ENCODE measurements around the gene FGFRL1. TPM values are rescaled to one million over a fixed set of nuclear protein-coding genes. Genes with fewer than 3 reads are reported as not detected.

The FGFRL1 gene
- total RNA-seq, 1 experiment from 2014 or later, result 26.1 TPM

GRCh38 chr4:1023895-1024740, 12.7 kb downstream of the FGFRL1 start:
- Histone ChIP-seq H4K20me1 (ENCODE audit: control insufficient read depth, insufficient read depth, insufficient read length) (no peaks in the 10 kb centered on the region), H2BK12ac (ENCODE audit: insufficient read length, low read depth, low read length) (no peak overlapping the region), H3K14ac (ENCODE audit: insufficient read depth, low read length) (no peak overlapping the region), H3K79me2 (ENCODE audit: insufficient read depth, low read length) (no peaks in the 10 kb centered on the region), H3K56ac (ENCODE audit: insufficient read length, low read depth, low read length) (no peak overlapping the region), H2BK5ac (ENCODE audit: insufficient read length, low read length) (no peak overlapping the region), H2BK20ac (ENCODE audit: low read depth, low read length, poor library complexity, severe bottlenecking) (no peak overlapping the region), H3K23me2 (ENCODE audit: insufficient read length, low read depth, low read length, poor library complexity, severe bottlenecking) (no peaks in the 10 kb centered on the region), H3K18ac (ENCODE audit: insufficient read length, low read depth, low read length) (no peak overlapping the region), H2AFZ (ENCODE audit: low read length) (no peak overlapping the region), H3K4me1 (ENCODE audit: insufficient read depth, low read length) (no peaks in the 10 kb centered on the region; the same call in 1 of the 2 replicates), H3T11ph (ENCODE audit: low read length) (no peak overlapping the region), H4K8ac (replicated peaks; ENCODE audit: insufficient read length, low read depth, low read length) (no peak overlapping the region), H3K9me3 (ENCODE audit: control insufficient read depth, low read depth, low read length) (no peaks in the 10 kb centered on the region), H3K27me3 (ENCODE audit: insufficient read depth, low read length) (no peaks in the 10 kb centered on the region), H2AK5ac (ENCODE audit: insufficient read length, low read length) (no peak overlapping the region), H2BK120ac (ENCODE audit: low read depth, low read length, poor library complexity, severe bottlenecking) (no peak overlapping the region), H3K27ac (ENCODE audit: insufficient read length, low read depth, low read length) (no peak overlapping the region), H4K5ac (ENCODE audit: insufficient read length, low read depth, low read length) (no peak overlapping the region), H3K4me2 (ENCODE audit: insufficient read depth, insufficient read length, low read length) (no peak overlapping the region), H3K23ac (ENCODE audit: insufficient read length, low read depth, low read length) (no peak overlapping the region), H3K4ac (ENCODE audit: low read depth, low read length) (no peak overlapping the region), H2BK15ac (ENCODE audit: low read depth, low read length) (no peak overlapping the region), H4K91ac (ENCODE audit: insufficient read length, low read depth, low read length) (no peak overlapping the region), H3K9ac (ENCODE audit: extremely low read depth, insufficient read length, low read length) (no peak overlapping the region), H3K79me1 (ENCODE audit: insufficient read depth, low read depth, low read length, poor library complexity, severe bottlenecking) (no peaks in the 10 kb centered on the region)
- H3K4me1 Mint-ChIP-seq, result peaks cover 1 to 8% of the 10 kb centered on the region in 2 experiments; a peak in 3 of 4 replicates
- WGBS (ENCODE audit: extremely low coverage, insufficient read length, low lambda C conversion rate), result no CpG with 5 or more reads among the region's 83 CpGs
- no peak overlapping the region; a peak in 1 of 7 replicates for H3K27ac Mint-ChIP-seq
- no peak overlapping the region for H3K4me3 Mint-ChIP-seq
- peaks cover 8 to 13% (median 12%) of the 10 kb centered on the region in 3 experiments; a peak in 6 of 7 replicates for H3K36me3 Mint-ChIP-seq (ENCODE audit: insufficient read depth in 1 of 3, low read depth in 3 of 3)
- H3K27me3 Mint-ChIP-seq (ENCODE audit: low read depth), result no peaks in the 10 kb centered on the region
- peaks cover 0 to 2% of the 10 kb centered on the region in 2 experiments; a peak in 1 of 5 replicates for H3K9me3 Mint-ChIP-seq
- DNase-seq, result no peak
- TF ChIP-seq CTCF (conservative IDR thresholded peaks at IDR 0.05), result no peak

Data from H9 (cell line).